HG02852 (cell line): ENCODE data around the gene AKAP6.

Experiments used
- ATAC-seq: cut with Tn5 transposase; IDR thresholded peaks from one replicate; pipeline ENCODE4 v1.9.1; 2021; ENCODE audit warnings: mild to moderate bottlenecking, moderate library complexity; ENCODE audit not compliant: unreplicated experiment

Gene AKAP6

GRCh38 chr14:32473464-32473855 is 144.4 kb downstream of the AKAP6 start:
- no peak for ATAC-seq

DNA sequence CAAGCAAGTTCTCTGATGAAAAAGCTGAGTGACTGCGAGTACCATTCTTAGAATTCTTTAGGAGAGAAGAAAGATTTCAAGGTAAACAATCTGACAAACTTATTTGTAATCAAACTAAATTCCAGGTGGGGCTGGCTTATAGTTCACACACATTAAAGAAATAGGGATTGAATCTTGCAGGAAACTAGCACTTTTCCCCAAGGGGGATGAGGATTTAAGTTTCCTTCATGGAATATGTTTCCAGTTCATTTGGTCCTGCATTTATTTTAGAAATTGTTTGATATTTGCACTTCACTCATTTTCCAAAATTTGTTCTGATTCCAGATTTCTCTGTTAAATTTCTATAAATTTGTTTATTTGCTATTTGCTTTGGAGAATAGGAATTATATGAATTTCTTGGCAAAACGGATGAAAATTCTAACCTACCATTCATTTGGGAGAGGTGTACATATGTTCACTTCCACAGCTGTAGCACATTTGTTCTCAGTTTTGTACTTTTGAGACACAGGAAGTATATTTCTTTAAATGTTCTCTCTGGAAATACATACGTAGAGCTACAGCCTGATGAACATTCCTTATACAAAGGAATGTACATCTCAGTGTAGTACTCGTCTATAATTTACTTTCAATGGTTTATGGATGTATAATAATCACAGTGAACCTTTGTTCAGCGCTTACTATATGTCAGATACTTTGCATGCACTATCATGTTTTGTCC is 145.5 kb downstream of the AKAP6 start:
- ATAC-seq = no peak

DNA sequence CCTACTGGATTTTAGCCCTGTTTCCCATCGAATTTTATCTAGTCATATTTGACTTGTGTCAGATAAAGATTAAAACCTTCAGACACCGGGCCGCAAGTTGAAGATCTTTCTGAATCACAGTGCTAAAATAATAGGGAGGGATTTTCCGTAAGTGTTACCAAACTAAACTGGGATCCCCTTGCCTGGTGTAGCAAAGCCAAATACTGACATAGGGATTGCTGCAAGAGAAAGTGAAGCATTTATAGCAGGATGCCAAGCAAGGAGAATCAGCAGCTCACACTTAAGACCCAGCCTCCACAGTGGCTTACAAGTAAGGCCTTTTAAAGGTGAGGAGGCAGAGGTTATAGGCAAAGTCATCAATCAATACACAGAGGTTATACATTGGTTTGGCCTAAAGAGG is 147.4 kb downstream of the AKAP6 start:
- ATAC-seq = no peak

- ATAC-seq = no peak
These were observed 148.3 kb downstream of the AKAP6 start for GRCh38 chr14:32477396-32477795.

DNA sequence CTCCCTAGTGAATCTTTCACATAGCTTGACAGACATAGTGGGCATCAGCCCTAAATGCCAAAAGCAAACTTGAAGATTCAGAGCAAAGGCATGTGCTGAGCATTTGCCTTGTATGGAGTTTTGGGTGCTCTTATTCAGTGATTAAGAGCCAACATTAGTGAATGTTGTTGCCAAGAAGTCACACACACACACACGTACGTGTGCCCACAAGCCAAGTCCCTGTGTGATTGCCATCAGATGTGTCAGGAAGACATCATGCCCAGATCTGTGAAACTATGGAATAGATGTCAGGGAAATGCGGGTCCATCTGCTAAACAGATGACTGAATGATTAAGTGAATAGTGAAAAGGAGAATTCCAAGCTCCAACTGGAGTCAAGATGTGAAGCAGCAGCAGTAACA is 149.0 kb downstream of the AKAP6 start:
- ATAC-seq = no peak

DNA sequence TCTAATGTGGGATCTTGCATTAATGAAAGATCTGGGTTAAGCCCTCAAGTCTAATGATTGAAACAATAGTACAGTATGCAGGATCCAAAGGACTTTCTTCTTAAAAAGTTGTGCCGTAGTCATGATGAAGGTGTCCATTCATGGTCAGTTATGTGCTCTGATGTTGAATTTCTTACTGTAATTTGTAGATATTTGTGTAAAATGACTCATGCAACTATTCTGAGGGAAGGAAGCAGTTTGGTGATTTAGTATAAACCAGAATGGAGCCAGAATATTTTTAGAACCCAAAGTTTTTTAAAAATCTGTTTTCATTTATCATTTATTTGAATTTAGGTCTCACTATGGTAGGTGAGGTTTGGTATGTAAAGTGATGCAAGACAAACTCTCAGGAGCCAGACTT is 151.2 kb downstream of the AKAP6 start:
- no peak for ATAC-seq

DNA sequence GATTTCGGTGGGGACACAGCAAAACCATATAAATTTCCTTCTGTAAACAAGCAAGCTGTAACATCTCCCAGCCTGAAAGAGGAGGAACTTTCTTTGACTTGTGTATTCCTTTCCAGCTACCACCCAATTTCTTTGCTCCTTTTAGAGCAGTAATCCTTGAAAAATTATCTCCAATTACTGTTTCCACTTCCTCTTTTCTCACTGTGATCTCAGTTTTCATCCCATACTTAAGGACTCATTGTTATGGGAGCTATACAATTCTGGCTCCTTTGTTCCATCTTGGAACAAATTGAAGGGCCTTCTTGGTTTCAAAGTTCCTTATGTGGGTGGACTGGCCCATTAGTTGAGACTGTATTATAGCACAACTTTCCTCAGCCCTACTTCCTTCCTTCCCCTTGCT is 152.6 kb downstream of the AKAP6 start:
- ATAC-seq = no peak

- no peak for ATAC-seq
These were observed 162.4 kb downstream of the AKAP6 start for GRCh38 chr14:32491416-32492016.

GRCh38 chr14:32492457-32492856 is 163.4 kb downstream of the AKAP6 start:
- no peak for ATAC-seq

DNA sequence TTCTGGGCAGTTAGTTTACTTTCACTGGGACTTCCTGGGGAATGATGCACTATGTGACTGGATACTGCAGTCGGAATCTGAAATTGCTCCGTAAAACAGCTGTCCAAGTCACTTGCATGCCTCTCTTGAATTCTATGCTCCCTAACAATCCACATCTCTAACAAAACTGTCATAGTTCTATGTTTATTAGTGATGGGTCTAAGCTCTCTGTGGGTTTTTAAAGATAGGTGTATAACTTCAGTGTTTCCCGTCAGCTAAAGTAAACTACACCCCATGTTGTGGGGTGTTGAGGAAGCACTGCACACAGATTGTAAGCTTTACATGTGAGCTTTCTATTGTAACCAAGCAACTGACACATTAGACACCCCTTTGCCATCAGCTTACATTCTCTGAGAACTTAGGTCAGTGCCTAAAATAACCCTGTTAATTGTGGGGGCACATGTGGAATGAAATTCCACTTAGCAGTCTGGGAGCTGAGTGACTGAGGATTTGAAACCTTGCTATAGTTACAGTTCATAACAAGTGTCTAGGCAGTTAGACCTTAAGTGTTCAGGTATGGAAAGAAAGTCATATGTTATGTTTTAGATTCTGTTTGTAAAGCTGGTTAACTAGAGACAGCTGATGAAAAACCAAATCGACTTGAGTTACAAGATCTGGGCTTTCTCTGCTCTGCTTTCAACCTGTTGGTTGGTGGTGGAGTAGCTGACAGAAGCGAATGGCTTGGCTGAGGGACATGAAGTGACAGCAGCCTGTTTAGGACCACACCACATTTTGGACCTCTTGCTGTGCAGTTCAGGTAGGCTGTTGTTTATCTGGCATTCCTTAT is 165.7 kb downstream of the AKAP6 start:
- ATAC-seq = no peak

- no peak for ATAC-seq
These were observed 166.3 kb downstream of the AKAP6 start for GRCh38 chr14:32495435-32495734.

GRCh38 chr14:32497248-32497647 is 168.2 kb downstream of the AKAP6 start:
- ATAC-seq = no peak

DNA sequence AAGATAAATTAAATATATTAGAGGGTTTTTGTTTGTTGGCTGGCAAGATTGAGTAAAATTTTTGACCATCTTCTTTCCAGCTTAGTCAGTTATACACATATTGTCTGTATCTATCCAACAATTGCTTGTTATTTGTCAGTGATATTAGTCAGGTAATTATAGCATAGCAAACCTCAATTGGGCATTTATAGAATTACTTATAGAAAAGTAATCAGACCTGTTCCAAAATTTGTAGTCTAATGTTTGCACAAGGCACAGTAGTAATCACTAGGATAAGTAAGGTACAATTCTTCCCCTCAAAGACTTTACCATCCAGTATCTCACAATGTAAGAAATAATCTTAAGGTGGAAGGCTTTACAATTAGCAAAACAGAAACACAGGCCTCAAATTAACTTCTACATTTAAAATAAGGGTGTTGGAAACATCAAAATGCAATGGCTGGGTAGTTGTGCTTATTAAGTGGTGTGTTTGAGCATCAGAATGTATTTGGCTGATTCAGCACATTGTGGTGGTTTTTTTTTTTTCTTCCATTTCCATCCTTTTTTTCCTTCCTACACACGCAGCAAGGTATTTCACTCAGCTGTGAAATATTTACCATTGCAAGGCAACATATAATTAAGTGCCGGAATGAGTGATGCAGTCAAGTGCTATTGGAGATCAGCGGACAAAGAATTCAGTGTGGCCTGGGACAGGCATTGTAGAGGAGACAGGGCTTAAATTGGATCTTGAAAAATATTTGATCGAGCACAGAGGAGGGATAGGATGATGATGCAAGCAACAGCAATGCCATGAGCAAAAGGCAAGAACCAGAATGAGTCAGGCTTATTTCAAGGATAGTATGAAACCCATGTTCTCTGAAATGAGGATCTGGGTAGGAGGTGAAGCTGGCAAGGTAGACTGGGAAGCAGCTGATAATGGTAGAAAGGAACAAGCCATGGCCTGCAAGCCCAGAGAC is 178.2 kb downstream of the AKAP6 start:
- no peak for ATAC-seq

GRCh38 chr14:32508281-32508680 is 179.2 kb downstream of the AKAP6 start:
- ATAC-seq = no peak

DNA sequence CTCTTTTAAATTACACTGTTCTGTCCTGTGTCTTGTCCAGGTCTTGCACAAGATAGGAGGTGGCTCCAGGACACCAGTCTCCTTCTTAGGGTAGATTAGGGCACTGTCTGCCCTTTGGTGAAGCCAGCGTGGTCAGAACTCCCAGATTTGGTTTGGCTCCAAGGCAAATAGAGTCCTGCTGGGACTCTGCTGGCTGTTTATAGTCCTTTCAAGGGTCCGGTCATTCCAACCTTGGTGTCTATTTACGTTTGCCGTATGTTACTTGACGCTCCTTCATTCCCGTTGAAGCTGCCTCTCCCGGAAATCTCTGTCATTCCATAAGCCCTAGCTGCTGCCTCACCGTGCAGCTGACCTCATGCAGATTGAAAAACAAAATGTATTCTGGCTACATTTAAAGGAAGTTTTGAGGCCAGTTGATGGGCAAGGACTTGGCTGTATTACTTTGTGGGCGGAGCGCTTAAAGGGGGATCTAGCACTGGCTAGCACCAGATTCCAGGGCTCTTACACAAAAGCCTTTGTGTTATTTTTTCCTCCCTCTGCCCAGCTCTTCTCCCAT is 180.6 kb downstream of the AKAP6 start:
- ATAC-seq = no peak

GRCh38 chr14:32510815-32511214 is 181.7 kb downstream of the AKAP6 start:
- ATAC-seq = no peak

DNA sequence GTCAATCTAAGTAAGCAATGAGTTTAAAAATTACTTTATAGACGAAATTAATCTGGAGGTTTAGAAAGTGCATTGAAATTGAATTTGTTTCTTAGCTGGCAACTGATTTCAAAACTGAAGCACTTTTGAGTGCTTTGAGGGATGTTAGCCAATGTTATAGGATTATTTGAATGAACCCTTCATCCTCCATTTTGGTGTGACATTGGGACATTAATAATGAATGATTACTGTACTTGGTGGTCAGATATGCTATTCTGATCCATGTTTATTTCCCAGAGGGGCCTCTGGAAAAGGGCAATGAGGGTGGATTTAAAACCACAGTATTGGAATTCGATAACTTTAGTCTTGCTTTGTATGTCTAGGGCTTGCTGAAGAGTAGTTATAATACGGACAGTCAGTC is 183.2 kb downstream of the AKAP6 start:
- ATAC-seq = no peak

DNA sequence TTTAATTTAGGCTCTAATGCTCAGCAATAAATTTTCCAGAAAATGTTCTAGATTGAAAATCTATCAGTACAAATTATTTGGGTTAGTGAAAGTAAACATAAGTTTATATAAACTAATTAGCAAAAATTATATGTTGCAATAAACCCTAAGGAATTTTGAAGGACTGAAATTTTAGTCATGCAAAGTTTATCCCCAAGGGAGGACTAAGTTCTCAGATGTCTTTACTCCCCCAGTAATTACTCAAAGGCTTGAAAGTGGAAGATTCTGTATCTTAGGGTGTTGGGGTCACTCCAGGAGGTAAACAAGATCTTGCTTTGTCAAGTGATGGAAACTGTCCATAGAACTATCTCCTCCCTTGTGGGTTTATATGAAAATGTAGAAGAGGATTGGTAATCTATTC is 183.7 kb downstream of the AKAP6 start:
- no peak for ATAC-seq

- ATAC-seq = no peak
These were observed 184.5 kb downstream of the AKAP6 start for GRCh38 chr14:32513571-32514009.

GRCh38 chr14:32514236-32514635 is 185.1 kb downstream of the AKAP6 start:
- no peak for ATAC-seq

GRCh38 chr14:32514681-32515080 is 185.6 kb downstream of the AKAP6 start:
- ATAC-seq = no peak
